C4-2B (cell line): ENCODE results near the gene ATP6V0E1.

ENCODE experiments used
- H3K27ac ChIP-seq: fragments of 450-650 bp; 2 replicates; pipeline ENCODE4 v1.5.1; 2017
- CTCF ChIP-seq: fragments of 450-650 bp; conservative IDR thresholded peaks from 2 replicates; pipeline ENCODE4 v1.5.1; 2017; ENCODE audit warnings: mild to moderate bottlenecking
- ZFX ChIP-seq: fragments of 450-650 bp; IDR thresholded peaks from 2 replicates; pipeline ENCODE4 v1.6.1; 2017

Gene ATP6V0E1

GRCh38 chr5:173053041-173053440 lies 69.5 kb downstream of the ATP6V0E1 start:
- TF ChIP-seq CTCF (no peak), ZFX (no peak)
- H3K27ac ChIP-seq, result no peak overlapping the region

- H3K27ac ChIP-seq, result peak overlapping the region; percentile 75; the same call in 1 of the 2 replicates
- TF ChIP-seq CTCF, result no peak
- TF ChIP-seq ZFX, result no peak
These were observed 71.6 kb downstream of the ATP6V0E1 start for GRCh38 chr5:173055042-173055721.

GRCh38 chr5:173055722-173055982 lies 72.1 kb downstream of the ATP6V0E1 start:
- H3K27ac ChIP-seq, result peak overlapping the region; percentile 75
- TF ChIP-seq CTCF (no peak), ZFX (no peak)

- H3K27ac ChIP-seq, result peak within 1 kb of the TSS; percentile 75
These were observed 72.6 kb downstream of the ATP6V0E1 start, which contains the start of gene CREBRF for GRCh38 chr5:173055983-173056782. Gene CREBRF (plus strand): TSS chr5:173056352. CDS start chr5:173080776, 24,424 bp downstream.

GRCh38 chr5:173056783-173057061 lies 73.2 kb downstream of the ATP6V0E1 start:
- no peak for TF ChIP-seq ZFX
- TF ChIP-seq CTCF, result no peak
- H3K27ac ChIP-seq, result peak overlapping the region; percentile 75

More at GRCh38 chr5:173055983-173056782, 72.6 kb downstream of the ATP6V0E1 start, which contains the start of gene CREBRF:
- no peak for TF ChIP-seq CTCF
- TF ChIP-seq ZFX, result peak; percentile 29; the same call in 1 of the 2 replicates

GRCh38 chr5:173057062-173057924 lies 73.7 kb downstream of the ATP6V0E1 start:
- H3K27ac ChIP-seq, result peak overlapping the region; percentile 75
- TF ChIP-seq CTCF (no peak; the same call in 1 of the 2 replicates), ZFX (0 out of 2 replicates have a peak, but pooled peaks have one; percentile 21)
